ENCODE data around the gene CCDC107.

CCDC107 gene

DNA sequence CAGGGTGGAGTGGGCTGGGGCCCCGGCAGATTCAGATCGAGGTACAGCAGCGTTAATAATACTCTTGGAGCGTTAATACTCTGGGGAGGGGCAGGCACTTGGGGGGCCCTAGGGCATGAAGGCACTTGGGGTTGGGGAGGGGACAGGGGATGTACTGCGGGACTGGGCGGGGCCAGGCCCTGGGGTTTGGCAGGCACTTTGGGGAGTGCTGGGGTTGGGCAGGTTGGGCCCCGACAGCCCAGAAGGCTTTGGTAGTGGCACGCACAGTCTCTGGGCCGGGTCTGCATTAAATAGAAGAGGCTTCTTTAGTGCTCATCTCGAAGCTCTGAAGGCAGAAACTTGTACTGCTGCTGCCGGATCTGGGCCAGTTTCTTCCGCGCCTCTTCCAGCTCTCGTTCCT is 39.4 kb downstream of the CCDC107 start:
- no peak overlapping the region for H3K4me3 ChIP-seq (ENCODE audit: low read length)
- no peak for TF ChIP-seq CTCF (IDR thresholded peaks at IDR 0.05; ENCODE audit: insufficient read depth, low read depth, low read length, missing control alignments)
- no peak for DNase-seq (ENCODE audit: low read depth)

DNA sequence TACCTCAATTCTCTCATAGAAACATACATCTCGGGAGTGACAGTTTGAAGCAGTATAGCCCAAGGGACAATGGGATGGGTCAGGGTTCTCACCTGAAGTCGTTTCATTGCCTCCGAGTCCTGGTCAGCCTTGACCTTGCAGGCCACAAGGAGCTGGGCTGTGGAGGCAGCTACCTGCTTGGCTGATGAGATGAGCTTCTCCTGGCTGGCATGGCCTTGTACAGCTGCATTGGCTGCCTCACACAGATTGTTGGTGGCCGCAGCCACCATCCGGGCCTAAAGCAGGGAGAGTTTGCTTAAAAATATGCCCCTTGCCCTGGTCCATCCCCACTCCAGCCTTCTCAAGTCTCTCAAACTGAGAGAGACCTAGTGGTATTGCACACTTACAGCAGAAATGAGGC is 40.1 kb downstream of the CCDC107 start:
- H3K4me3 ChIP-seq (ENCODE audit: low read length) = no peak overlapping the region
- TF ChIP-seq CTCF (IDR thresholded peaks at IDR 0.05; ENCODE audit: insufficient read depth, low read depth, low read length, missing control alignments) = no peak
- no peak for DNase-seq (ENCODE audit: low read depth)

- TF ChIP-seq CTCF (IDR thresholded peaks at IDR 0.05; ENCODE audit: insufficient read depth, low read depth, low read length, missing control alignments) = no peak
- H3K4me3 ChIP-seq (ENCODE audit: low read length) = no peak overlapping the region
- no peak for DNase-seq (ENCODE audit: low read depth)
These were observed 41.9 kb downstream of the CCDC107 start for GRCh38 chr9:35700031-35700430.

DNA sequence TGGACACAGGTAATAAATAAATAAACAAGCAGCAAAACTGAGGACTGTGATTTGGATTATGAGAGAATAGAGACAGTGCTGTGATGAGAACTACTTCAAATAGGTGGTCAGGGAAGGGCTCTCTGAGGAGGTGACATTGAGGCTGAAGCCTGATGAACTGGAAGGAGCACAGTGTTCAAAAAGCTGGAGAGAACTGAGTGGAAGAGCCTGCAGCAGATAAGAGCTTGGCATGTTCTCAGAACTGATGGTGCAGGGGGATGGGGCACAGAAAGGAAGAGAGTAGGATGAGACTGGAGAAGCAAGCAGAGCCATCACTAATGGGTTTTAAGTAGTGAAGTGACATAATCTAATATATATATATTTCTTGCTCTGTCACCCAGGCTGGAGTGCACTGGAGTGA is 42.9 kb downstream of the CCDC107 start:
- DNase-seq (ENCODE audit: low read depth) = no peak
- TF ChIP-seq CTCF (IDR thresholded peaks at IDR 0.05; ENCODE audit: insufficient read depth, low read depth, low read length, missing control alignments) = no peak
- H3K4me3 ChIP-seq (ENCODE audit: low read length) = no peak overlapping the region

- no peak for TF ChIP-seq CTCF (IDR thresholded peaks at IDR 0.05; ENCODE audit: insufficient read depth, low read depth, low read length, missing control alignments)
- no peak for DNase-seq (ENCODE audit: low read depth)
- no peak overlapping the region for H3K4me3 ChIP-seq (ENCODE audit: low read length)
These were observed 44.6 kb downstream of the CCDC107 start for GRCh38 chr9:35702696-35703095.

DNA sequence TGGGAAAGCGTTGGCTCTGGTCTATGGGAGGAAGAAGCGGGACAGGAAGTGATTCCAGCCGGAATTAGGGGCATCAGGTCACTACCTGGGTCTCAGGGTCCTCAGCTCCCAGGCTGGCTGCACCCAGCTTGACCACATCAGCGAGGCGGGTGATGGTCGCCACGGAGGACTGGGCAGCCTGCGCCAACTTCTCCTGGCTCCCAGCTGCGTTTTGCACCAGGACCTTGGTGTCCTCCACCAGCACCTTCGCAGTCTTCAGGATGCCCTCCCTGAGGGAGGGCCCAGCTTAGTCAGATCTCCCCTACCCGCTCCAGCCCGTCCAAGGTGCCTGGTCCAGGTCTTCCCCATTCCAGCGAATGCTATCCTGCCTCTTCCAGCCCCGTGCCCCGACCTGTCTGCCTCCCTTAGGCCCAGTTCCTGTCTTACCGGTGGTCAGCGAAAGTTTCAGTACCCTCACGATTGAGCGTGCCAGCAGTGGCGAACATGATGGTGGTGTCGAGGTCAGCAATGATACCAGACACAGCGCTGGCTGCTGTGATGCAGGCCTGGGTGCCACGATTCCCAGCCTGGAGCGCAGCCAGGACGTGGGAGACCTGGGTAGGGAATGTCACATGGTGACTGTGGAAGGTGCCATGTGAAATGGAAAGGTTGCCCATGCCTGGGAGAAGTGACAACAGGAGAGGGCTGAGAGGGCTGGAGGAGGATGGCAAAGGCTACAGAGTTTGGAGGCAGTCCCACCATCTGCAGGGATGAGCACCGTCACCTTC is 46.0 kb downstream of the CCDC107 start:
- no peak overlapping the region for H3K4me3 ChIP-seq (ENCODE audit: low read length)
- DNase-seq (ENCODE audit: low read depth) = no peak
- no peak for TF ChIP-seq CTCF (IDR thresholded peaks at IDR 0.05; ENCODE audit: insufficient read depth, low read depth, low read length, missing control alignments)

DNA sequence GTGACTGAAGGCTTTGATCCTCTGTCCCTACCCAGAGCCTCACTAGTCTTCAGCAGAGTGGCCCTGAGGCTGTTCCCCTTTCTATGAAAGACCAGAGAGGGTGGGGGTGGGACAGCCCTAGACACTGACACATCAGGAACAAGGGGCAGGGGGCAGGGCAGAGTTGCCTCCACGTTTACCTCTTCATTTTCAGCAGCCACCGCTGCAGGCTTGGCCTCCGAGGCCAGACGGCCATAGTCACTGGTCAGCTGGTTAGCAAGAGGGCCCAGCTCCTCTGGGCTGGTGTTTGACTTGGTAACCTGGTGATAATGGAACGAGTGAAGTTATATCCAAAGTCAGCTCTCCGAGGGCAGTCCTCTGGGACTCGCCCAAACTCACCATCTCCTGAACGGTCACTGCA is 47.3 kb downstream of the CCDC107 start:
- TF ChIP-seq CTCF (IDR thresholded peaks at IDR 0.05; ENCODE audit: insufficient read depth, low read depth, low read length, missing control alignments) = no peak
- no peak overlapping the region for H3K4me3 ChIP-seq (ENCODE audit: low read length)
- no peak for DNase-seq (ENCODE audit: low read depth)
